Measurements from ENCODE around the gene MEI4.
"Not testable (repeated sequence)": the region's sequence is repeated elsewhere in the genome, so short reads cannot be mapped to it uniquely, and the experiment has no call there.

The MEI4 gene

DNA sequence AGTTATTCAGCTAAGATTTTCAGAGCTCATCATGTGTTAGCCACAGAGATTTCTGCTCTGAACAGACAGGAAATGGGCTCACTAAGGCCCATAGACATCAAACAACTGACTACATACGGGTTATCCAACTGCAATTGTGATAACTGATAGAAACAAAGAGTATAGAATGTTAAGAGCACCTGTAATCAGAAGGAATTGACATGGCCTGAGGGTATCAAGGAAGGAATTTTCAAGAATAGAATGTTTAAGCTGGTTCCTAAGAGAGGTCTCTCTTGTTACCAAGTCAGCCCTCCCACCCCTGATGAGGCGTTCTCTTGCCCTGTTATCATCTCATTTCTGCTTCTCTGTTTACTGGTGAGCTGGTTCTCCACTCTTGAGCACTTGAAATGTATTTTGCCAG lies at the start of gene MEI4:
Gene MEI4, plus strand, starts transcription at position 301 of the 400 bp plus-strand sequence. CDS start 37,633 bp downstream, outside the sequence.
- FAIRE-seq: no peak
- no peak for DNase-seq (ENCODE audit: insufficient read length, low spot score)

GRCh38 chr6:77604476-77604875 lies 48.4 kb upstream of the MEI4 start:
- FAIRE-seq: no peak
- no peak for DNase-seq (ENCODE audit: insufficient read length, low spot score)

GRCh38 chr6:77607004-77607403 lies 45.8 kb upstream of the MEI4 start:
- FAIRE-seq (no peak), DNase-seq (ENCODE audit: insufficient read length, low spot score) (no peak)

DNA sequence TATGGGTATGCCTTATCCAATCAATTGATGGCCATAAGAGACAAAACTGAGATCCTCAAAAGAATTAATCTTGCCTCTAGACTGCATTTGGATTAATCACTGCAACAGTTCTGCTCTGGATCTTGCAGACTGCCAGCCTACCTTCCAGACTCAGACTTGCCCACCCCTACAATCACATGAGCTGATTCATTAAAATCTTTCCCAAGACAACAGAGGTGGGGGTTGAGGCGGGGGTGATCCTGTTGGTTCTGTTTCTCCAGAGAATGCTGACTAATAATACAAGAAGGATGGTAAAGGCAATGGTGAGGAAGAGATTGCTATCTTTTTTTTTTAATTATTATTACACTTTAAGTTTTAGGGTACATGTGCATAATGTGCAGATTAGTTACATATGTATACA lies 43.7 kb upstream of the MEI4 start:
- FAIRE-seq: no peak
- no peak for DNase-seq (ENCODE audit: insufficient read length, low spot score)

GRCh38 chr6:77619114-77619513 lies 33.7 kb upstream of the MEI4 start:
- no peak for FAIRE-seq
- no peak for DNase-seq (ENCODE audit: insufficient read length, low spot score)

DNA sequence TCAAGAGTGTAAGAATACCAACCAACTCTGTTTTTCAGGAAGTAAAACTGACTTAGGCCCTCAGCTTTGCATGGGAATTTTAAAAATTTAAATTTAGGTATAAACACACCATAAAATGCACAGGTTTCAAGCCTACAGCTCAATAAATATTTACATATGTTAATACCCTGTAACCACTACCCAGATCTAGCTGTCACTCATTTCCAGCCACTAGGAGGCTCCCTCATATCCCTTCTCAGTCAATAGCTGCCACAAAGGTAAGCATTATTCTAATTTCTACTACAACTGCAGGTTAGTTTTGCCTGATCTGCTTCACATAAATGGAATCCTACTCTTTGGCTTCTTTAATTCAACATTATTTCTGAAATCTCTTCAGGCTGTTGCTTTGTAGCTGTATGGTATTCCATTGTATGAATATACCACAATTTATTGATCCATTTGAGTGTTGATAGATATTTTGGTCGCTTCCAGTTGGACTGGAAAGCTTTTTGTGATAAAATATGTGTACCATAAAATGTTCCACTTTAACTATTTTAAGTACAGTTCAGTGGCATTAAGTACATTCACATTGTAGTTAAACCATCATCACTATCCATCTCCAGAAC lies 32.5 kb upstream of the MEI4 start:
- DNase-seq (ENCODE audit: insufficient read length, low spot score): no peak
- no peak for FAIRE-seq

DNA sequence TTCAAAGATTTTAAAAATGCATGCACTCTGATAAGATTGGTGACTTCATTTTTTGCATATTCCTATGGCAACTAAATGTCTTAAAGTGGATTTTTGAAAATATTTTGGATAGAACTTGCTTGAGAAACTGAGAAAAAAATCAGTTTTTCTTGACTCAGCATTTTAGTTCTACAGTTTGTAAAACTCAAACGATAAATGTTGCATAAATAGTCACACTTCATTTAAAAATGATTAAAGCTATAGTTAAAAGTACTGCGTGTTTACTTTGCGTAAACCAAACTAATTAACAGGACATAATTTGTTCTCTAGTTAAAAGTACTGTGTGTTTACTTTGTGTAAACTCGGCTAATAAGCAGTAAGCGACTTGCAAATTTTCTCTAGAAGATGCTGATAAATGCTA lies 28.3 kb upstream of the MEI4 start:
- FAIRE-seq (no peak), DNase-seq (ENCODE audit: insufficient read length, low spot score) (no peak)

DNA sequence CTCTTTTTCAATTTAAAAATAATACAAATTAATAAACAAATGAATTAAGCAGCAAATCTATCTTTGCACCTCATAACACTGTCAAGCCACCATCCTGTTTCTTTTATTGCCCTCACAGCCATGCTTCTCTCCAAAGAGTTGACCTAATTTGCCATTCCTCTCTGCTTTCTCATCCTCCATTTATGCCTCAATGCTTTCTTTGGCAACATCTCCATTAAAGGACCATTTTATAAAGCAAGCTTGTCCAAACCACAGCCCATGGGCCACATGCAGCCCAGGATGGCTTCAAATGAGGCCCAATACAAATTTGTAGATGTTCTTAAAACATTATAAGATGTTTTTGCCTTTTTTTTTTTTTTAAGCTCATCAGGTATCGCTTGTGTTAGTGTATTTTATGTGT lies 26.4 kb upstream of the MEI4 start:
- DNase-seq (ENCODE audit: insufficient read length, low spot score): no peak
- no peak for FAIRE-seq

- FAIRE-seq (no peak), DNase-seq (ENCODE audit: insufficient read length, low spot score) (no peak)
Measured at GRCh38 chr6:77630014-77630413, 22.8 kb upstream of the MEI4 start.

- no peak for FAIRE-seq
- DNase-seq (ENCODE audit: insufficient read length, low spot score): no peak
Measured at GRCh38 chr6:77633471-77633870, 19.4 kb upstream of the MEI4 start.

DNA sequence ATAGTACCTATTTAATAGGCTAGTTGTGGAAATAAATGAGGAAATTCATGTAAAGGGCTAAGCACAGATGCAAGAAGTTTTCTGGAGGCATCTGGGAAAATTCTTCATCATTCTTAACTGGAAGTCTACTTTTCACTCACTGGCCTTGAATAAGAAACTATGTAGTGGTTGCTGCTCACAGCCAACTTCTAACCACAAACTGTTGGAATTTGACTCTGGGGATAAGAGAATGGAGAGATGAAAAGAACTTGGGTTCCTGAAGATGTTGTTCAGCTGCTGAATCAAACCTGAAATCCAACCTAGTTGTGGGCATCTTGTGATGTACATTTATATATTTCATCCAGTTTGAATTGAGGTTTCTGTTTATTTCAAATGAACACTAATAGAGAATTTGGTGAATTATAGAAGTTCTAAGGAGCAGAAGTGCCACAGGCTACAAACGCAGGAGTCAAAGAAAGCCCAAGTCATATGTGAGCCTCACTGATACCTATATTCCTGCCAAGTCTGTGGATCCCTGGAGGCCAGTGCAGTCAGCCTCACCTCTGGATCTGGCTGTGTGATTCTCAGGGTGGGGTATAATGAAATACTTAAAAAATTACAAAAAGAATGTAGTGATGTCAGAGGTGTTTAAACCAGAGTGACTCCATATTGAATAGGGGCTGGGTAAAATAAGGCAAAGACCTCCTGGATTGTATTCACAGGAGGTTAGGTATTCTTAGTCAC lies 18.7 kb upstream of the MEI4 start:
- FAIRE-seq (no peak), DNase-seq (ENCODE audit: insufficient read length, low spot score) (no peak)

DNA sequence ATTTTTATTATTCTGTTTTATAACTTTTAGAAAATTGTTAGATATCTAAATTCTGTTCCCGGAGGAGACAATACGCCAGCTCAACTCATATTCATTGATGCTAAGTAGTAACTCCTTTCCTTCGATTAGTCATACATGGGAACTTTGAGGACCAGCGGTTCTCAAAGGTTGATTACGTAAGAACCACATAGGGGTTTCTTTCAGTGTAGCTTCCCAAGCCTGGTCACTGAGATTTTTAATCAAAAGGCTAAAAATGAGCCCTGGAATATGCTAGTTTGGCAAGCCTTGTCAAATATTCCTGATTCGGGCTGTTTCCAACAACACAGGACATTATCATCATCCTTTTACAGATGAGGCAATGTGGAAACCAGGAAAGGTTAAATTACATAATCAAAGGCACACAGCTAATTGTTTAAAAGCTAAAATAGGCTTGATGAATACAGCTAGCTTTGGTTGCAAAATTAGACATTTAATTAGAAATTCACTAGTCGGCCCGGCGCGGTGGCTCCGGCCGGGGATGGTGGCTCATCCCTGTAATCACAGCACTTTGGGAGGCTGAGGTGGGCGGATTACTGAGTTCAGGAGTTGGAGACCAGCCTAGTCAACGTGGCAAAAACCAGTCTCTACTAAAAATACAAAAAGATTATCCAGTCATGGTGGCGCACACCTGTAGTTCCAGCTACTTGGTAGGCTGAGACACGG lies 14.6 kb upstream of the MEI4 start:
- FAIRE-seq (no peak), DNase-seq (ENCODE audit: insufficient read length, low spot score) (no peak)

DNA sequence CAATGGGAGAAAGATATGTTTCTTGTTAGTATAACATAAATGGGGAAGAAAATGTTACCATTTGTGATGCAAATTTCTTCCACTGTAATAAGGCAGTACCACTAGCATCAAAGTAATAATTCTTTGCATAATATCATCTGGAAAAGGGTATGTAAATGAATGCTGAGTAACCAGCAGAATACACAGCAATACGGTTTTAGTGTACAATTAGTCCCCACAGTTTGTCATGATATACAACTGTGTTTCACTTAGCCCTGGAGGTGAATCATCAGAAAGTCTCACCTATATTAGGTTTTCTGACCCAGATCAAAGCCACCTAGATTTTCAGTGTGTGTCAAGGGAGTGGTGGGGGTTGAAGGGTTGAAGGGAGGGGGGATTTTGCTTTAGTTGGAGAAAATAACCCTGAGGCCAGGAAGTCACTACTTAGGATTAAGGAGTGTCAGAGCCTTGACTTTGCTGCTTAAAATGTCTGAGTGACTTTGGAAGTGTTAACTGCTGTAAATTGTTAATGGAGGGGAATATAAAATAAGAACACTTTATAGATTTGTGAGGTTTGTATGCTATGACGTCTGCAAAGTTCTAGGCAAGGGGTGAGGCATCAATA lies 8.6 kb upstream of the MEI4 start:
- no peak for FAIRE-seq
- DNase-seq (ENCODE audit: insufficient read length, low spot score): no peak

DNA sequence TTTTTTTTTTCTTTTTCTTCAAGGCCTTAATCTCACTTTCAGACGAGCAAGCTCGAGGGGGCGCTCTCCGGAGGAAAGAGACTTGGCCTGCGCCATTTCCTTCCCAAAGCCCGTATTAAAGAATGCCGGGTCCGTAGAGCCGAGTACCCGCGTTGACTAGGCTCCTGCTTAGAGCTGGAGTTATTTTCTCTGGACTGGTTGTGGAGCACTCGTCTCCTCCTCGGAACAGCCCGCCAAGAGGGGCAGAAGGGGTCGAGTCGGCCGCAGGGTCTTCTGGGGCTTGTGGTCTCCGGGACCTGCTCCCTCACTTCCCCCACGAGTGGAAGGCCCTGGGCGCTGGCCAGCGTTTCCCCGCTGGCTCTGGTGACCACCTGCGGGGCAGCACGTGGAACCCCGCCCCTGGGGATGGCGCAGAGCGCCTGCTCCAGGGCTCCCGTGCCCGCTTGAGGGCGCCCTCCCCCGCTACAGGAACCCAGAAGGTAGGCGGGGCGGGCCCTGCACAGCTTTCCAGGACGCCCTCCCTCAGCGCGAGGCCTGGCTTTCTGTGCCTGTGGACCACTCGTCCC lies 2.7 kb upstream of the MEI4 start:
- no peak for DNase-seq (ENCODE audit: insufficient read length, low spot score)

DNA sequence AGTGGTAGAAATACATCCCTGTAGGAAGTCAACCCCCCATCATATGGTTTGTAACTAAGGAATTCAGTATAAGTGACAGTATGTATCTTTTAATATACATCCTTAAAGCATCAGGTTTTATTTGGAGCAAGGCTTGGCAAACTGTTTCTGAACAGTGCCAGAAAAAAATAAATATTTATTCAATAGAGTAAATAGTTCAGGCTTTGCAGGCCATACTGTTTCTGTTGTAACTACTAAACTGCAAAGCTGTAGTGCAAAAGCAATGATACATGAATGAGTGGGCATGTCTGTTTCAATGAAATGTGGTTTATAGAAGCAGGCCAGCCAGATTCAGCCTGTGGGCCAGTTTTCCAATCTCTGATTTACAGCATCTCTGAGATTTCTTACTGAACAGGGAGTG lies 977 bp downstream of the MEI4 start:
- FAIRE-seq: no peak
- DNase-seq (ENCODE audit: insufficient read length, low spot score): no peak

More for the DNA sequence above, 2.7 kb upstream of the MEI4 start:
- FAIRE-seq: no peak

DNA sequence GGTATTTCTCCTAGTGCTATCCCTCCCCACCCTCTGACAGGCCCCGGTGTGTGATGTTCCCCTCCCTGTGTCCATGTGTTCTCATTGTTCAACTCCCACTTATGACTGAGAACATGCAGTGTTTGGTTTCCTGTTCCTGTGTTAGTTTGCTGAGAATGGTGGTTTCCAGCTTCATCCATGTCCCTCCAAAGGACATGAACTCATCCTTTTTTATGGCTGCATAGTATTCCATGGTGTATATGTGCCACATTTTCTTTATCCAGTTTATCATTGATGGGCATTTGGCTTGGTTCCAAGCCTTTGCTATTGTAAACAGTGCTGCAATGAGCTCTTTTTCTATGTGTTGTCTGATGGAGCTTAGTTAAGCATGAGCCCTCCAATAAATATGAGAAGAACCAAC lies 2.2 kb downstream of the MEI4 start:
- FAIRE-seq; DNase-seq (ENCODE audit: insufficient read length, low spot score): not testable (repeated sequence)

DNA sequence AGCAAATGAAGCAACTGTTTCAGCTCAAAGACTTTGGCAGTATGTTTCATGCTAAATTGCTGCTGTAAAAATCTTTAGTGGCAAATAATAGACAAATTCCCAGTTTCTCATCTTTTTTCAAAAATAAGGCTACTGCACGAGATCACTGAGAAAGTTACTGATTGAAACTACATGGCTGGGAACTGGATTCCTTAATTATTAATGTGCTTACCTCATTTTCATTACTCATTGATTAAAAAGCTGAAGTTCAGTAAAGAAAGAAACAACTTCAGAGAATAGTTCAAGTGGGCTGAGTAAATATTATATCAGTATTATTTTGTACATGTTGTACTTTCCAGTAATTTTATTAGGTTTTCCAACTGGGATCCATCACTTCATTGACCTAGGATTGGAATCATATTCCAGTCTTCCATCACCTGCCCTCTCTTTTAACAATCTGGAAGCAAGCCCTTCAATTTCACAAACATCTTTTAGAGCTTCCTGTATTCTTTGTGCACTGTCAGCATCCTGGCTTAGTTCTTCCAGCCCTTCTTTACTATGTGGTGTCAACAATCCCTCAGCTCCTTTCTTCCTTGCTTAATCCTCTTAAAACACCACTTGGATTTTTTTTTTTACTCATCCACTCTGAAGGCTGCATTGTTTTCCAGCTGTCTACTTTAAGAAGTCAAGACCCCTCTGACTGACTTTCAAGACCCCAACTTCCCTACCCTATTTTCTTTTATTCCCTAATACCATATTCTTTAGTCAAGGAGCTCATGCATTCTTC lies 4.3 kb downstream of the MEI4 start:
- no peak for FAIRE-seq
- no peak for DNase-seq (ENCODE audit: insufficient read length, low spot score)

DNA sequence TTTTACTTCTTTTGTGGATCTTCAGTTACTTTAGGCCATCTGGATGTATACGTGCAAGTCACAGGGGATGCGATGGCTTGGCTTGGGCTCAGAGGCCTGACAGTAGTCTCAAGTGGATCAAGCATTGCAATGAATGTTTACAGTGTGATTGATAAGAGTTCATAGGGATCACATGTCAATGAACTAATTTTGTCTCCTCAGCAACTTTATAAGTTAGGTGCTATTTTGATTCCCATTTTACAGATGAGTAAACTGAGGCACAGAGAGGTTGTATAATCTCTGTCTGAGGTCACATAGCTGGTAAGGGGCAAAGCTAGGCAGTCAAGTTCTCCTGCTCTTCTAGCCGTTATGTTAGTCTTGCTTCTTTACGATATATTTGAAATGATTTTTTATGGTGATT lies 13.5 kb downstream of the MEI4 start:
- FAIRE-seq (no peak), DNase-seq (ENCODE audit: insufficient read length, low spot score) (no peak)

DNA sequence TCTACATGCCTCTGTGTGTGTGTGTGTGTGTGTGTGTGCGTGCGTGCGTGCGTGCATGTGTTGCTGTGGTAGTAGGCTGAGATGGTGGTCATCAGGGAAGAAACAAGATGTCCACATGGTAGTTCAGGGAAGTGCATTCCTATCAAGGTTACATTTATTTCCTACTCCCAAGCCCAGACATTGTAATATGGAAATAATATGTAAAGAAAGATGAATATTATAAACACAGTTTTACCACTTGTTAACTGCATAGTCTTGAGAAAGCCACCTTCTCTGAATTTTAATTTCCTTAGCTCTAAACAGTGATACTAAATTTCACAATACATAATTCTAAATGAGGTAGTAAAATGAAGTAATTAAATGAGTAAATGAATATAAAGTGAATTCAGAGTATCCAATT lies 14.0 kb downstream of the MEI4 start:
- FAIRE-seq: no peak
- no peak for DNase-seq (ENCODE audit: insufficient read length, low spot score)

- DNase-seq (ENCODE audit: insufficient read length, low spot score) (no peak), FAIRE-seq (no peak)
Measured at GRCh38 chr6:77669913-77670312, 17.1 kb downstream of the MEI4 start.

GRCh38 chr6:77674211-77674610 lies 21.4 kb downstream of the MEI4 start:
- FAIRE-seq (no peak), DNase-seq (ENCODE audit: insufficient read length, low spot score) (no peak)
